ENCODE data around the gene KBTBD4.

The KBTBD4 gene

DNA sequence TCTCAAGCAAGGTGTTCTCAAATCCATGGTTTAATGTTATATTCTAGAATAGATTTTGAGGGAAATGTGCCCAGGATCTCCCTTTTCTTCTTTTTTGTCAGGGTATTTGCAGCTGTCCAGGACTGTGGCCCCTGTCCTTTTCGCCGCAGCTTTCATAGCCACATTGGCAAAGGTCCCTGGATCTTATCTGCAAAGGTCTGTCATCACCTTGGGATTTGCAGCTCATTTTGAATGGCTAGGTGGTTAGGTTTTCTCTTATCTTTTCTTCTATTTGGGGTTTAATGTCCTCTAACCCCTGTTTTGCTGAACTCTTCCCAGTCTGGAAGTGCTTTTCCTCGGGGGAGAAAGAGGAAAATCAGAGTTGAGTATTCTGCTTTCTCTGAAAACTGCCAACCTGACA, 27.2 kb upstream of the KBTBD4 start:
- POLR2A ChIA-PET, result no interaction called here
- TF ChIP-seq, protein P1, sequence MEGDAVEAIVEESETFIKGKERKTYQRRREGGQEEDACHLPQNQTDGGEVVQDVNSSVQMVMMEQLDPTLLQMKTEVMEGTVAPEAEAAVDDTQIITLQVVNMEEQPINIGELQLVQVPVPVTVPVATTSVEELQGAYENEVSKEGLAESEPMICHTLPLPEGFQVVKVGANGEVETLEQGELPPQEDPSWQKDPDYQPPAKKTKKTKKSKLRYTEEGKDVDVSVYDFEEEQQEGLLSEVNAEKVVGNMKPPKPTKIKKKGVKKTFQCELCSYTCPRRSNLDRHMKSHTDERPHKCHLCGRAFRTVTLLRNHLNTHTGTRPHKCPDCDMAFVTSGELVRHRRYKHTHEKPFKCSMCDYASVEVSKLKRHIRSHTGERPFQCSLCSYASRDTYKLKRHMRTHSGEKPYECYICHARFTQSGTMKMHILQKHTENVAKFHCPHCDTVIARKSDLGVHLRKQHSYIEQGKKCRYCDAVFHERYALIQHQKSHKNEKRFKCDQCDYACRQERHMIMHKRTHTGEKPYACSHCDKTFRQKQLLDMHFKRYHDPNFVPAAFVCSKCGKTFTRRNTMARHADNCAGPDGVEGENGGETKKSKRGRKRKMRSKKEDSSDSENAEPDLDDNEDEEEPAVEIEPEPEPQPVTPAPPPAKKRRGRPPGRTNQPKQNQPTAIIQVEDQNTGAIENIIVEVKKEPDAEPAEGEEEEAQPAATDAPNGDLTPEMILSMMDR (IDR thresholded peaks at IDR 0.05; ENCODE audit: insufficient read depth, low read length, missing control alignments), result no peak
- DNase-seq (ENCODE audit: low read depth, low spot score), result no peak
- H3K4me3 ChIP-seq (ENCODE audit: low read depth, low read length), result no peak overlapping the region
- CTCF ChIA-PET, result interaction anchor here (1.3 to 4.5 kb wide), 4 partner anchors 11 to 232 kb away, joined by 3 to 41 read pairs (median 7); partner anchors contain the start of gene C1QTNF4

DNA sequence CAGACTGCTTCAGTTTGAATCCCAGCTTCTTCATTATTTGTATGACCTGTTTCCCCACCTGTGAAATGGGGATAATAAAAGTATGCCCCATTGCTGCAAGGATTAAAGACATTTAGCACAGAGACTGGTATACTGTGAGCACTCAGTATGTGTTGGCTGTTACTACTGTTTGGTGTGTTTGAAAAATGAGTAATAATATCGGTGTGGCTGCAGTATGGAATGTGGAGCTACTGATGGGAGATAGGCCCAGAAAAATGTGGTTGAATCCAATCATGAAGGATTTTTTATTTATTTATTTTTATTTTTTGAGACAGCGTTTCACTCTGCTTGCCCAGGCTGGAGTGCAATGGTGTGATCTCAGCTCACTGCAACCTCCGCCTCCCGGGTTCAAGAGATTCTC, 24.5 kb upstream of the KBTBD4 start:
- H3K4me3 ChIP-seq (ENCODE audit: low read depth, low read length), result no peak overlapping the region
- CTCF ChIA-PET, result interaction anchor here (0.7 to 1.2 kb wide), 3 partner anchors 15 to 229 kb away, joined by 3 to 4 read pairs (median 4); no protein-coding TSS in a partner anchor
- POLR2A ChIA-PET, result no interaction called here
- no peak for DNase-seq (ENCODE audit: low read depth, low spot score)
- TF ChIP-seq, protein P1 (IDR thresholded peaks at IDR 0.05; ENCODE audit: insufficient read depth, low read length, missing control alignments), result no peak

DNA sequence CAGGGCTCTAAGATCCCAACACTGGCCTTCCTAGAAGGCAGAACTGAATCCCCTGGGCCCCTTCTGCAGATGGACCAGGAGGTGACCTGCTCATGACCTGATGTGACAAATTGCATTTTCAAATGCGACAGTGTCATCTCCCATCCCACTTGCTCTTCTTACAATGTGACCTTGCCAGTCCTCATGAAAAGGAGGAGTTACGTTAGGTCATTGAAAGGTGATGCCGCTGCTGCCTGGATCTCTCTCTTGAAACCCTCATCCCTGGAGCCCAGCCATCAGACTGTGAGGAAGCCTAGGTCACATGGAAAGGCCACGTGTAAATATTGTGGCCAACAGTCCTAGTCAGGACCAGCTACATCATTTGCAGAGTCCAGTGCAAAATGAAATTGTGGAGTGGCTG, 21.1 kb upstream of the KBTBD4 start:
- CTCF ChIA-PET, result no interaction called here
- TF ChIP-seq, protein P1 (IDR thresholded peaks at IDR 0.05; ENCODE audit: insufficient read depth, low read length, missing control alignments), result no peak
- no peak for DNase-seq (ENCODE audit: low read depth, low spot score)
- POLR2A ChIA-PET, result interaction anchor here (0.7 kb wide), 1 partner anchor 21 kb away, joined by 3 read pairs; the partner anchor contains the start of genes KBTBD4 and NDUFS3
- no peak overlapping the region for H3K4me3 ChIP-seq (ENCODE audit: low read depth, low read length)

DNA sequence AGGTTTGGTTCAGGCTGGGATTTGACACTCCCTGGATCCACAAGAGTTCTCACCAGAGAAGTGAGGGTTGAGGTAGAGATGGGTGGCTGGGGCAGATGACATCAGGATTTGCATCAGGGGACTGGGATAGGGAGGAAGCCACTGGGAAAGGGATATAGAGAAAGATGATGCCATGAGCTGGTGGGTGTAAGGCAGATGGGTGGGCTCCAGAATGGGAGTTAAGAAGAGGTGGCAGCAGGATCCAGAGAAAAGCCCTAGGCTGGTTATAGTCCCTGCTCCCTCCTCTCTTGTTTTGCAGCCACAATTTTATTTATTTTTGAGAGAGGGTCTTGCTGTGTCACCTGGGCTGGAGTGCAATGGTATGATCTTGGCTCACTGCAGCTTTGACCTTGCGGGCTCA, 17.2 kb upstream of the KBTBD4 start:
- no peak for DNase-seq (ENCODE audit: low read depth, low spot score)
- TF ChIP-seq, protein P1 (IDR thresholded peaks at IDR 0.05; ENCODE audit: insufficient read depth, low read length, missing control alignments), result no peak
- CTCF ChIA-PET, result interaction anchor here (0.8 to 2.7 kb wide), 5 partner anchors 10 to 24 kb away, joined by 3 to 9 read pairs (median 5); partner anchors contain the start of genes KBTBD4 and NDUFS3
- no peak overlapping the region for H3K4me3 ChIP-seq (ENCODE audit: low read depth, low read length)
- POLR2A ChIA-PET, result interaction anchor here (1.0 kb wide), 1 partner anchor 12 kb away, joined by 3 read pairs; no protein-coding TSS in a partner anchor

DNA sequence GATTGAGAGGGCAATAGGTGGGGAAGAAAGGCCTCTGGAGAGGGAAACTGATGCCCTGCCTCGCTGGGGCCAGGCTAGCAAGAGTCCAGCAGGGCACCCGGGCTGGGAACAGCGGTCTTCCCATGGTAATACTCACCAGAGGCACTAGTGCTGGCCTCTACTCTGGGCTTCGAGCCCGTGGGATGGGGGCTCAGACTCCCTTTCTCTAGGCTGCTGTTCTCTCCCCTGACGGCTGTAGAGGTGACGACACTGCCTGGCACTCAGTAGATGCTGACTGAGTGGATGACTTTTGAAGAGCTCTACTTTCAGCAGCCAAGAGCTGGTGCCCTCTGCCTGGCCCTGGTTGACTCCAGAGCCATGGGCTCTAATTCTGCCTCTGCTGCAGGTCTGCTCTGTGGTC, 16.3 kb upstream of the KBTBD4 start:
- H3K4me3 ChIP-seq (ENCODE audit: low read depth, low read length), result no peak overlapping the region
- CTCF ChIA-PET, result interaction anchor here (1.2 to 2.7 kb wide), 4 partner anchors 11 to 22 kb away, joined by 4 to 9 read pairs (median 6); partner anchors contain the start of genes KBTBD4 and NDUFS3
- POLR2A ChIA-PET, result interaction anchor here (1.0 kb wide), 1 partner anchor 13 kb away, joined by 3 read pairs; no protein-coding TSS in a partner anchor
- no peak for DNase-seq (ENCODE audit: low read depth, low spot score)
- TF ChIP-seq, protein P1 (IDR thresholded peaks at IDR 0.05; ENCODE audit: insufficient read depth, low read length, missing control alignments), result no peak

DNA sequence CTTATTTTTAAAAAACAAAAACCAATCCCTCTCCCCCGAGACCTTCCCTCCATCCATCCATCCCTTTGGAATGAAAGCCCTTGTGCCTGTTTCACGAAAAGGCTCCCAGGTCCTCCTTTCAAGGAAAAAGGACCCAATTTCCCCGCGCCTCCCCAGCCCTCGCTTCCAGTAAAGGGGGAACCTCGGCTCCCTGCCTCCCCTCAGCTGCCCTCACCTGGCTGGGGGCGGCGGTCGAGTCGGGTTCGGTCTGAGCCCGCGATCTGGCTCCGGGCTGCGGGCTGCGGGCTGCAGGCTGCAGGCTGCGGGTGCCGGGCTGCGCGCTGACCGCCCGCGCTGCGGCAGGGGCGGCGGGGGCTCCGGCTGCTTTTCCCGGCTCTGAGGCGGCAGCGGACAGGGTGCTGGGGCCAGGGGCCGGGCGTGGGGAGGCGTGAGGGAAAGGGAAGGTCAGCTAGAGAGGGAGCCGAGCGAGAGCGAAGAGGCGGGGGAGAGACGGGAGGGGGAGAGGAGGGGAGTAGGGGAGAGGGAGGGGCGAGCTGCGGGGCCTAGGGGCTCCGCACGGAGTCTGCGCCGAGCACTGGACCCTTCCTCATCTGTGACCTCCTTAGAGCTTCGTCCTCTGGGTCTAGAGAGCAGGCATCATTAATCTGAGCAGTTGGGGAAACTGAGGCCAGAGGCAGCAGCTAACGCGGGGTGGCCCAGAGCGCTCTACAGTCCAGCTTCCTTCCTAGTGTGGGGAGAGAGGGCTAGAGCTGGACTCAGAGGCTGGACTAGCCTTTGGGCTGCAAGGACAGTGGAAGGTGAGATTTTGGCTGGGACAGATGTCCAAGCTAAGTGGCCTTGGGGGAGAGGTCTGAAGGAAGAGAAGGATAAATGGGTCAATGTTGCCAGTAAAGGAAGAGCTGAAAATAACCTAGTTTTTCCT, 15.4 kb upstream of the KBTBD4 start, which contains the start of gene C1QTNF4:
Gene C1QTNF4 (minus strand): TSS at position 478 of the 922 bp plus-strand sequence. CDS start 3,601 bp downstream, outside the sequence.
- ChIA-PET POLR2A (no interaction called here), CTCF (interaction anchor here (1.4 to 2.7 kb wide), 2 partner anchors 11 to 14 kb away, joined by 5 to 7 read pairs; no protein-coding TSS in a partner anchor)
- TF ChIP-seq, protein P1 (IDR thresholded peaks at IDR 0.05; ENCODE audit: insufficient read depth, low read length, missing control alignments), result no peak
- no peak for DNase-seq (ENCODE audit: low read depth, low spot score)
- peak within 1 kb of the TSS; percentile 40 for H3K4me3 ChIP-seq (ENCODE audit: low read depth, low read length)

Data from AG04449 (cell line).